Measurements from ENCODE around the gene DSC2. TPM values are rescaled to one million over a fixed set of nuclear protein-coding genes. Genes with fewer than 3 reads are reported as not detected.
"Not testable (repeated sequence)": the region's sequence is repeated elsewhere in the genome, so short reads cannot be mapped to it uniquely, and the experiment has no call there.

DSC2 gene
- total and polyA plus RNA-seq, 2 donors (not counting 1 experiment from before 2014, with no cell fraction given), result 0.01 TPM; not detected in 1

DNA sequence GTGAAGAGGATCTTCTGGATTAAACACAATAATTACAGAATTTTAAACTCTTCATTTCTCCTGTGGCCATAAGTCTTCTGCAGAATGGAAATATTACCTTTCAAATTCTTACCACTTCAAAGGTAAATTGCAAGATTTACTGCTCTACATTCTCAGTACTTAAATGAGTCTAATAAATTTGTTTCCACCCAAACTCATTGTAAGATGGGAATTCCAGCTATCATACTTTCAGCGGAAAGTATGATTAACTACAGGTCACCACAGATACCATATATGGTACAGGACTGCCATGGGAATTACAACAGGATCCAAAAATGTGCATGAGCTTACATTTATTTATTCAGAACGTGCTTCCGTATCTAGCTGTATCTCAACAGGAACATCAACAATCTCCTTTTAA, 62.8 kb downstream of the DSC2 start:
- Mint-ChIP-seq H3K4me1 (no peaks in the 10 kb centered on the region), H3K27ac (no peak overlapping the region), H3K4me3 (no peak overlapping the region), H3K27me3 (peaks cover 42% of the 10 kb centered on the region), H3K9me3 (ENCODE audit: insufficient read depth) (no peaks in the 10 kb centered on the region)
- Histone ChIP-seq H3K4me2 (replicated peaks; ENCODE audit: low read depth, low read length, poor library complexity, severe bottlenecking) (no peak overlapping the region), H3K27me3 (replicated peaks in 1 of 4; ENCODE audit: control extremely low read depth in 1 of 4, control insufficient read depth in 3 of 4, insufficient read depth in 4 of 4, low read length in 3 of 4) (peaks cover 0 to 23% (median 12%) of the 10 kb centered on the region in 4 experiments), H4K20me1 (ENCODE audit: control insufficient read depth, insufficient read depth, low read length, poor library complexity, severe bottlenecking) (no peaks in the 10 kb centered on the region), H2AFZ (ENCODE audit: insufficient read depth, low read depth, low read length, poor library complexity, severe bottlenecking) (no peak overlapping the region), H3K4me1 (ENCODE audit: control insufficient read depth in 2 of 2, insufficient read depth in 2 of 2, low read length in 2 of 2) (no peaks in the 10 kb centered on the region), H3K79me2 (ENCODE audit: control insufficient read depth, insufficient read depth, low read length) (no peaks in the 10 kb centered on the region), H3K9me3 (ENCODE audit: control extremely low read depth in 1 of 3, control insufficient read depth in 2 of 3, insufficient read depth in 1 of 3, low read length in 2 of 3) (peaks cover 0 to 15% (median 0%) of the 10 kb centered on the region in 3 donors), H3K4me3 (ENCODE audit: control extremely low read depth in 1 of 5, extremely low read depth in 1 of 5, insufficient read depth in 1 of 5, low read depth in 2 of 5, low read length in 4 of 5) (no peak overlapping the region), H3K27ac (ENCODE audit: low read length in 2 of 2) (no peak overlapping the region), H3K9ac (ENCODE audit: low read length) (no peak overlapping the region), H3K36me3 (replicated peaks in 1 of 2; ENCODE audit: control extremely low read depth in 1 of 2, control insufficient read depth in 1 of 2, extremely low read depth in 1 of 2, insufficient read depth in 2 of 2, low read length in 1 of 2) (no peaks in the 10 kb centered on the region)
- ChIA-PET CTCF (no interaction called here), POLR2A (no interaction called here)
- intact Hi-C loops (cut with micrococcal nuclease), result no loop called here
- ATAC-seq (ENCODE audit: low read depth) (no peak), DNase-seq (no peak)
- TF ChIP-seq EZH2 (IDR thresholded peaks at IDR 0.05; ENCODE audit: borderline replicate concordance, insufficient read depth, low read depth, low read length, poor library complexity, severe bottlenecking), result no peak
- TF ChIP-seq, protein P1, sequence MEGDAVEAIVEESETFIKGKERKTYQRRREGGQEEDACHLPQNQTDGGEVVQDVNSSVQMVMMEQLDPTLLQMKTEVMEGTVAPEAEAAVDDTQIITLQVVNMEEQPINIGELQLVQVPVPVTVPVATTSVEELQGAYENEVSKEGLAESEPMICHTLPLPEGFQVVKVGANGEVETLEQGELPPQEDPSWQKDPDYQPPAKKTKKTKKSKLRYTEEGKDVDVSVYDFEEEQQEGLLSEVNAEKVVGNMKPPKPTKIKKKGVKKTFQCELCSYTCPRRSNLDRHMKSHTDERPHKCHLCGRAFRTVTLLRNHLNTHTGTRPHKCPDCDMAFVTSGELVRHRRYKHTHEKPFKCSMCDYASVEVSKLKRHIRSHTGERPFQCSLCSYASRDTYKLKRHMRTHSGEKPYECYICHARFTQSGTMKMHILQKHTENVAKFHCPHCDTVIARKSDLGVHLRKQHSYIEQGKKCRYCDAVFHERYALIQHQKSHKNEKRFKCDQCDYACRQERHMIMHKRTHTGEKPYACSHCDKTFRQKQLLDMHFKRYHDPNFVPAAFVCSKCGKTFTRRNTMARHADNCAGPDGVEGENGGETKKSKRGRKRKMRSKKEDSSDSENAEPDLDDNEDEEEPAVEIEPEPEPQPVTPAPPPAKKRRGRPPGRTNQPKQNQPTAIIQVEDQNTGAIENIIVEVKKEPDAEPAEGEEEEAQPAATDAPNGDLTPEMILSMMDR (IDR thresholded peaks at IDR 0.05), result no peak
- WGBS (ENCODE audit: insufficient coverage), result 100% methylated on average over 1 of the region's 3 CpGs

DNA sequence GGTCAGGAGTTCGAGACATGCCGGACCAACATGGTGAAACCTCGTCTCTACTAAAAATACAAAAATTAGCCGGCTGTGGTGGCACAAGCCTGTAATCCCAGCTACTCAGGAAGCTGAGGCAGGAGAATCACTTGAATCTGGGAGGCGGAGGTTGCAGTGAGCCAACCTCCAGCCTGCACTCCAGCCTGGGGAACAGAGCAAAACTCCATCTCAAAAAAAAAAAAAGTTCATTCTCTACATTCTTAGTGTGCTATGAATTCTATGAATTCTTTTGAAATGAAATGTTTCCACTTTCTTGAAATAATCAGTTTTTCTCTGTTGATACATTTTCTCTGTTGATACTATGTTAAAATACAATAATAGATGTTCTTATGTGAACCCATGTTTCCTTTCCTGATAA, 64.5 kb downstream of the DSC2 start:
- CTCF ChIA-PET; intact Hi-C loops (cut with micrococcal nuclease); H3K9me3 Mint-ChIP-seq (ENCODE audit: insufficient read depth); H3K4me1 Mint-ChIP-seq; DNase-seq; H4K20me1 ChIP-seq (ENCODE audit: control insufficient read depth, insufficient read depth, low read length, poor library complexity, severe bottlenecking); H3K79me2 ChIP-seq (ENCODE audit: control insufficient read depth, insufficient read depth, low read length); H3K27ac Mint-ChIP-seq; H3K4me3 ChIP-seq (ENCODE audit: control extremely low read depth in 1 of 5, extremely low read depth in 1 of 5, insufficient read depth in 1 of 5, low read depth in 2 of 5, low read length in 4 of 5); POLR2A ChIA-PET; H2AFZ ChIP-seq (ENCODE audit: insufficient read depth, low read depth, low read length, poor library complexity, severe bottlenecking); H3K9ac ChIP-seq (ENCODE audit: low read length); H3K27ac ChIP-seq (ENCODE audit: low read length in 2 of 2); H3K4me2 ChIP-seq (replicated peaks; ENCODE audit: low read depth, low read length, poor library complexity, severe bottlenecking); H3K4me1 ChIP-seq (ENCODE audit: control insufficient read depth in 2 of 2, insufficient read depth in 2 of 2, low read length in 2 of 2); ATAC-seq (ENCODE audit: low read depth); H3K4me3 Mint-ChIP-seq; H3K36me3 ChIP-seq (replicated peaks in 1 of 2; ENCODE audit: control extremely low read depth in 1 of 2, control insufficient read depth in 1 of 2, extremely low read depth in 1 of 2, insufficient read depth in 2 of 2, low read length in 1 of 2): not testable (repeated sequence)
- WGBS (ENCODE audit: insufficient coverage), result 100% methylated on average over 1 of the region's 5 CpGs
- H3K27me3 Mint-ChIP-seq, result peaks cover 27% of the 10 kb centered on the region
- Histone ChIP-seq H3K27me3 (replicated peaks in 1 of 4; ENCODE audit: control extremely low read depth in 1 of 4, control insufficient read depth in 3 of 4, insufficient read depth in 4 of 4, low read length in 3 of 4) (peaks cover 0 to 18% (median 11%) of the 10 kb centered on the region in 4 experiments), H3K9me3 (ENCODE audit: control extremely low read depth in 1 of 3, control insufficient read depth in 2 of 3, insufficient read depth in 1 of 3, low read length in 2 of 3) (peaks cover 0 to 18% (median 0%) of the 10 kb centered on the region in 3 donors)
